Breast epithelium (tissue), 4 donors: Measurements from ENCODE around the gene HGFAC. TPM values are rescaled to one million over a fixed set of nuclear protein-coding genes. Genes with fewer than 3 reads are reported as not detected.

Experiments used
- DNase-seq, 2 donors: peaks; one replicate each; pipeline ENCODE4 v3.0.0-alpha.2; 2019; ENCODE audit warnings: low spot score in 2 of 2
- H3K27ac ChIP-seq, 2 donors: fragments of 200-600 bp; sonication (generic) in 1 of 2; one replicate each; pipeline ENCODE4 v1.5.1; 2016 to 2019; ENCODE audit warnings: mild to moderate bottlenecking in 1 of 2
- H3K27me3 ChIP-seq, 2 donors: fragments of 200-600 bp; sonication (generic) in 1 of 2; one replicate each; pipeline versions ENCODE4 v1.5.1 to v1.6.0; 2017 to 2019; ENCODE audit warnings: control low read depth in 1 of 2, mild to moderate bottlenecking in 1 of 2
- H3K36me3 ChIP-seq: fragments of 200-600 bp; one replicate; pipeline ENCODE4 v1.5.1; 2019
- H3K4me1 ChIP-seq, 2 donors: fragments of 200-600 bp; sonication (generic); one replicate each; pipeline ENCODE4 v1.5.1; 2016 to 2019; ENCODE audit warnings: control low read depth in 1 of 2
- H3K4me3 ChIP-seq, 3 donors: fragments of 200-600 bp; sonication (generic); 1 replicate in 2 of 3; 2 replicates in 1 of 3; pipeline ENCODE4 v1.5.1; 2016 to 2019; ENCODE audit warnings: mild to moderate bottlenecking in 3 of 3, moderate library complexity in 2 of 3
- H3K9me3 ChIP-seq, 2 donors: fragments of 200-600 bp; sonication (generic) in 1 of 2; one replicate each; pipeline ENCODE4 v1.5.1; 2016 to 2019; ENCODE audit warnings: control low read depth in 1 of 2
- CTCF ChIP-seq, 3 donors: fragments of 450-650 bp; IDR thresholded peaks; one replicate each; pipeline ENCODE4 v1.5.1; 2016 to 2017; ENCODE audit warnings: antibody characterized with exemption in 3 of 3, mild to moderate bottlenecking in 3 of 3, moderate library complexity in 3 of 3
- POLR2A ChIP-seq: fragments of 450-650 bp; IDR thresholded peaks from one replicate; pipeline ENCODE4 v1.6.1; 2016; ENCODE audit warnings: antibody characterized with exemption, mild to moderate bottlenecking, moderate library complexity
- POLR2AphosphoS5 ChIP-seq, 3 donors: sonication (generic); formaldehyde crosslinking; IDR thresholded peaks; one replicate each; pipeline ENCODE4 v1.6.1; 2017; ENCODE audit warnings: antibody characterized with exemption in 3 of 3
- intact Hi-C: fragments of 100-400 bp; cut with DNase I; formaldehyde crosslinking; loops from one replicate; pipeline ENCODE4 v1.15.1; 2023; ENCODE audit warnings: low total_unique reads
- total RNA-seq, 3 donors: library from RNA; depleted of rRNA; stranded (reverse); fragments of >200 nt; gene quantifications; one replicate each; pipeline ENCODE4 v1.1.0, GENCODE V29; 2016

Gene HGFAC
- total RNA-seq, 3 donors from 2014 or later = 0.59 to 1.3 TPM; not detected in 1

- H3K36me3 ChIP-seq = no peaks in the 10 kb centered on the region
- H3K4me3 ChIP-seq = no peak overlapping the region
- intact Hi-C loops = no loop called here
- no peak for DNase-seq
- no peaks in the 10 kb centered on the region for H3K9me3 ChIP-seq
- no peak overlapping the region for H3K27ac ChIP-seq
- H3K27me3 ChIP-seq = no peaks in the 10 kb centered on the region
- no peak for TF ChIP-seq CTCF (IDR thresholded peaks at IDR 0.05)
- no peak for TF ChIP-seq POLR2AphosphoS5 (IDR thresholded peaks at IDR 0.05)
- TF ChIP-seq POLR2A = no peak
- no peaks in the 10 kb centered on the region for H3K4me1 ChIP-seq
Measured at GRCh38 chr4:3422241-3422801, 19.4 kb upstream of the HGFAC start.

- H3K36me3 ChIP-seq = no peaks in the 10 kb centered on the region
- no peak overlapping the region for H3K4me3 ChIP-seq
- no peaks in the 10 kb centered on the region for H3K9me3 ChIP-seq
- intact Hi-C loops = no loop called here
- no peak for DNase-seq
- H3K4me1 ChIP-seq = no peaks in the 10 kb centered on the region
- H3K27ac ChIP-seq = no peak overlapping the region
- no peaks in the 10 kb centered on the region for H3K27me3 ChIP-seq
- no peak for TF ChIP-seq CTCF (IDR thresholded peaks at IDR 0.05)
- no peak for TF ChIP-seq POLR2A
- no peak for TF ChIP-seq POLR2AphosphoS5 (IDR thresholded peaks at IDR 0.05)
Measured at GRCh38 chr4:3422808-3423297, 18.9 kb upstream of the HGFAC start.

- Histone ChIP-seq H3K4me1 (no peaks in the 10 kb centered on the region), H3K27ac (no peak overlapping the region), H3K4me3 (no peak overlapping the region), H3K36me3 (no peaks in the 10 kb centered on the region), H3K9me3 (no peaks in the 10 kb centered on the region), H3K27me3 (no peaks in the 10 kb centered on the region)
- intact Hi-C loops = no loop called here
- DNase-seq = no peak
- TF ChIP-seq POLR2A = no peak
- no peak for TF ChIP-seq CTCF (IDR thresholded peaks at IDR 0.05)
- TF ChIP-seq POLR2AphosphoS5 (IDR thresholded peaks at IDR 0.05) = no peak
Measured at GRCh38 chr4:3423406-3423805, 18.4 kb upstream of the HGFAC start.

- intact Hi-C loops = no loop called here
- no peaks in the 10 kb centered on the region for H3K4me1 ChIP-seq
- H3K9me3 ChIP-seq = no peaks in the 10 kb centered on the region
- no peak overlapping the region for H3K27ac ChIP-seq
- no peaks in the 10 kb centered on the region for H3K27me3 ChIP-seq
- no peak overlapping the region for H3K4me3 ChIP-seq
- DNase-seq = no peak
- TF ChIP-seq POLR2A = no peak
- TF ChIP-seq CTCF (IDR thresholded peaks at IDR 0.05) = no peak
- no peak for TF ChIP-seq POLR2AphosphoS5 (IDR thresholded peaks at IDR 0.05)
- H3K36me3 ChIP-seq = no peaks in the 10 kb centered on the region
Measured at GRCh38 chr4:3423952-3424351, 17.8 kb upstream of the HGFAC start.

GRCh38 chr4:3424522-3425095 is 17.2 kb upstream of the HGFAC start:
- Histone ChIP-seq H3K27me3 (no peaks in the 10 kb centered on the region), H3K4me3 (no peak overlapping the region), H3K27ac (no peak overlapping the region), H3K4me1 (no peaks in the 10 kb centered on the region), H3K36me3 (no peaks in the 10 kb centered on the region), H3K9me3 (no peaks in the 10 kb centered on the region)
- DNase-seq = no peak
- TF ChIP-seq CTCF (IDR thresholded peaks at IDR 0.05) (no peak), POLR2AphosphoS5 (IDR thresholded peaks at IDR 0.05) (no peak), POLR2A (no peak)
- intact Hi-C loops = no loop called here
